ENCODE measurements around the gene VDAC2. TPM values are rescaled to one million over a fixed set of nuclear protein-coding genes. Genes with fewer than 3 reads are reported as not detected.
A peak's percentile ranks its signal among the peaks of the same experiment; 100 is the strongest.

Gene VDAC2
- total RNA-seq, 2 donors from 2014 or later: 112 to 121 TPM

- intact Hi-C loops (cut with DNase I): no loop called here
- Histone ChIP-seq H3K4me1 (replicated peaks) (peaks cover 5% of the 10 kb centered on the region), H3K4me3 (peak overlapping the region; percentile 96 to 100), H3K27ac (peak overlapping the region; percentile 98 to 99), H3K27me3 (replicated peaks; ENCODE audit: insufficient read depth) (no peaks in the 10 kb centered on the region), H3K36me3 (no peaks in the 10 kb centered on the region), H3K9me3 (no peaks in the 10 kb centered on the region)
- DNase-seq (ENCODE audit: low spot score): peak; percentile 14
- no peak for TF ChIP-seq POLR2A (IDR thresholded peaks at IDR 0.05)
- no peak for TF ChIP-seq POLR2AphosphoS5 (IDR thresholded peaks at IDR 0.05)
- no peak for TF ChIP-seq CTCF (IDR thresholded peaks at IDR 0.05)
- 79% methylated on average over 16 of the region's 16 CpGs for WGBS
These were observed 1.3 kb upstream of the VDAC2 start for GRCh38 chr10:75209086-75209920.

- H3K27me3 ChIP-seq (replicated peaks; ENCODE audit: insufficient read depth): no peaks in the 10 kb centered on the region
- TF ChIP-seq CTCF (IDR thresholded peaks at IDR 0.05) (no peak), POLR2A (IDR thresholded peaks at IDR 0.05) (no peak), POLR2AphosphoS5 (IDR thresholded peaks at IDR 0.05) (peak; percentile 25)
- H3K4me3 ChIP-seq: peak overlapping the region; percentile 96 to 100
- peak; percentile 43 for DNase-seq (ENCODE audit: low spot score)
- H3K36me3 ChIP-seq: no peaks in the 10 kb centered on the region
- H3K4me1 ChIP-seq (replicated peaks): peaks cover 5% of the 10 kb centered on the region
- H3K27ac ChIP-seq: peak overlapping the region; percentile 98 to 99
- intact Hi-C loops (cut with DNase I): loop anchor here (5.0 kb wide), 1 partner anchor 98 kb away; the partner anchor contains the start of gene SAMD8
- no peaks in the 10 kb centered on the region for H3K9me3 ChIP-seq
- 1% methylated on average over 18 of the region's 19 CpGs for WGBS
These were observed 695 bp upstream of the VDAC2 start for GRCh38 chr10:75209921-75210281.

- no peak for DNase-seq (ENCODE audit: low spot score)
- intact Hi-C loops (cut with DNase I): loop anchor here (5.0 kb wide), 1 partner anchor 99 kb away; the partner anchor contains the start of gene SAMD8
- no peaks in the 10 kb centered on the region for H3K27me3 ChIP-seq (replicated peaks; ENCODE audit: insufficient read depth)
- H3K9me3 ChIP-seq: no peaks in the 10 kb centered on the region
- H3K4me3 ChIP-seq: peak overlapping the region; percentile 96 to 100
- TF ChIP-seq CTCF (IDR thresholded peaks at IDR 0.05) (no peak), POLR2A (IDR thresholded peaks at IDR 0.05) (no peak), POLR2AphosphoS5 (IDR thresholded peaks at IDR 0.05) (no peak)
- peak overlapping the region; percentile 98 to 99 for H3K27ac ChIP-seq
- under 1% methylated on average over 38 of the region's 38 CpGs for WGBS
- no peaks in the 10 kb centered on the region for H3K36me3 ChIP-seq
- peaks cover 5% of the 10 kb centered on the region for H3K4me1 ChIP-seq (replicated peaks)
These were observed 553 bp downstream of the VDAC2 start for GRCh38 chr10:75211007-75211691.

- H3K27ac ChIP-seq: no peak overlapping the region
- no peaks in the 10 kb centered on the region for H3K36me3 ChIP-seq
- TF ChIP-seq POLR2A (IDR thresholded peaks at IDR 0.05) (no peak), CTCF (IDR thresholded peaks at IDR 0.05) (no peak), POLR2AphosphoS5 (IDR thresholded peaks at IDR 0.05) (no peak)
- H3K9me3 ChIP-seq: no peaks in the 10 kb centered on the region
- peaks cover 5% of the 10 kb centered on the region for H3K4me1 ChIP-seq (replicated peaks)
- DNase-seq (ENCODE audit: low spot score): no peak
- WGBS: 77% methylated on average over 6 of the region's 6 CpGs
- no peaks in the 10 kb centered on the region for H3K27me3 ChIP-seq (replicated peaks; ENCODE audit: insufficient read depth)
- intact Hi-C loops (cut with DNase I): loop anchor here (5.0 kb wide), 1 partner anchor 100 kb away; the partner anchor contains the start of gene SAMD8
- peak overlapping the region in 1 of 2 donors; percentile 100 for H3K4me3 ChIP-seq
These were observed 1.7 kb downstream of the VDAC2 start for GRCh38 chr10:75212343-75212742.
